HEK293T (cell line): ENCODE results near the gene NRP2.

Experiments
- FOXM1 ChIP-seq: fragments of 450-650 bp; IDR thresholded peaks from 2 replicates; pipeline ENCODE4 v1.6.1; 2017; ENCODE audit warnings: mild to moderate bottlenecking, borderline replicate concordance
- ZNF384 ChIP-seq: fragments of 450-650 bp; IDR thresholded peaks from 2 replicates; pipeline ENCODE4 v1.6.1; 2016

DNA sequence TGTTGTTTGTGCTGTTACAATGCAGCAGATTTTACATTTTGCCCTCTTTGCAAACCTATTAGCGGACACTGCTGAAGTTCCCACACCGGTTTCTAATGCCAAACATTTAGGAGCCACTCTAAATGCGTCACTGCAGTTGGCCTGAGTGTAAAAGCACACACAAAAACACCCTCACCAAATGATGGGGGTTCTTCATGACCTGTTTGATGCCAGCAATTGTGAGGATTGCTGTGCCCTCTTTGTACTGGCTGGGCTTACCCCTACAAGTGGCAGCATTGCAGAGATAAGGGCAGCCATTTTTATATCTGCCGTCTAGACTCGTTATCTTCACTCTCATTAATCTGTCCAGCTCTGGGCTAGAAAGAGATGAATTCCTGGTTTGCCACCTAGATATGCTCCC lies 85.3 kb downstream of the NRP2 start:
- TF ChIP-seq FOXM1 (no peak), ZNF384 (no peak)
